Chondrocyte (in vitro differentiated cells): ENCODE measurements around the gene WDR18. TPM values are rescaled to one million over a fixed set of nuclear protein-coding genes. Genes with fewer than 3 reads are reported as not detected.

Source experiments
- DNase-seq: peaks from one replicate; pipeline ENCODE4 v3.0.0; 2021; ENCODE audit warnings: mixed read lengths, low spot score
- H3K27ac Mint-ChIP-seq: one replicate; pipeline ENCODE4 v1.8.0; 2021; ENCODE audit warnings: mild to moderate bottlenecking, moderate library complexity, mixed read lengths; ENCODE audit not compliant: unreplicated experiment
- H3K27me3 Mint-ChIP-seq: 2 replicates; pipeline ENCODE4 v1.8.0; 2021; ENCODE audit warnings: low read depth, mixed read lengths
- H3K36me3 Mint-ChIP-seq: 2 replicates; pipeline ENCODE4 v1.8.0; 2021; ENCODE audit warnings: low read depth, mixed read lengths
- H3K4me1 Mint-ChIP-seq: 2 replicates; pipeline ENCODE4 v1.8.0; 2021; ENCODE audit warnings: low read depth, mild to moderate bottlenecking, mixed read lengths
- H3K4me3 Mint-ChIP-seq: one replicate; pipeline ENCODE4 v1.8.0; 2021; ENCODE audit warnings: mild to moderate bottlenecking, moderate library complexity, mixed read lengths; ENCODE audit not compliant: unreplicated experiment
- H3K9me3 Mint-ChIP-seq: 2 replicates; pipeline ENCODE4 v1.8.0; 2021; ENCODE audit warnings: low read depth, mixed read lengths
- total RNA-seq: library from RNA; stranded (reverse); gene quantifications from 3 replicates; pipeline ENCODE4 v1.2.1, GENCODE V29; 2021
- TF ChIP-seq, protein P1 (sequence below): fragments of 200-600 bp; sonication (generic); IDR thresholded peaks from 2 replicates; pipeline ENCODE4 v1.5.0; 2021; ENCODE audit warnings: antibody characterized with exemption, mild to moderate bottlenecking, moderate library complexity

Gene WDR18
- total RNA-seq, 1 donor from 2014 or later: 48.5 TPM

- Mint-ChIP-seq H3K27me3 (no peaks in the 10 kb centered on the region), H3K4me3 (no peak overlapping the region), H3K4me1 (peaks cover 10% of the 10 kb centered on the region), H3K27ac (no peak overlapping the region), H3K9me3 (no peaks in the 10 kb centered on the region), H3K36me3 (no peaks in the 10 kb centered on the region)
- TF ChIP-seq, protein P1, sequence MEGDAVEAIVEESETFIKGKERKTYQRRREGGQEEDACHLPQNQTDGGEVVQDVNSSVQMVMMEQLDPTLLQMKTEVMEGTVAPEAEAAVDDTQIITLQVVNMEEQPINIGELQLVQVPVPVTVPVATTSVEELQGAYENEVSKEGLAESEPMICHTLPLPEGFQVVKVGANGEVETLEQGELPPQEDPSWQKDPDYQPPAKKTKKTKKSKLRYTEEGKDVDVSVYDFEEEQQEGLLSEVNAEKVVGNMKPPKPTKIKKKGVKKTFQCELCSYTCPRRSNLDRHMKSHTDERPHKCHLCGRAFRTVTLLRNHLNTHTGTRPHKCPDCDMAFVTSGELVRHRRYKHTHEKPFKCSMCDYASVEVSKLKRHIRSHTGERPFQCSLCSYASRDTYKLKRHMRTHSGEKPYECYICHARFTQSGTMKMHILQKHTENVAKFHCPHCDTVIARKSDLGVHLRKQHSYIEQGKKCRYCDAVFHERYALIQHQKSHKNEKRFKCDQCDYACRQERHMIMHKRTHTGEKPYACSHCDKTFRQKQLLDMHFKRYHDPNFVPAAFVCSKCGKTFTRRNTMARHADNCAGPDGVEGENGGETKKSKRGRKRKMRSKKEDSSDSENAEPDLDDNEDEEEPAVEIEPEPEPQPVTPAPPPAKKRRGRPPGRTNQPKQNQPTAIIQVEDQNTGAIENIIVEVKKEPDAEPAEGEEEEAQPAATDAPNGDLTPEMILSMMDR: no peak
- DNase-seq: no peak
Observed at GRCh38 chr19:947090-947706, 36.9 kb upstream of the WDR18 start.

GRCh38 chr19:947707-948539 lies 36.2 kb upstream of the WDR18 start:
- TF ChIP-seq, protein P1: no peak
- Mint-ChIP-seq H3K4me3 (no peak overlapping the region), H3K27ac (no peak overlapping the region), H3K36me3 (no peaks in the 10 kb centered on the region), H3K4me1 (peaks cover 10% of the 10 kb centered on the region), H3K9me3 (no peaks in the 10 kb centered on the region), H3K27me3 (no peaks in the 10 kb centered on the region)
- no peak for DNase-seq

DNA sequence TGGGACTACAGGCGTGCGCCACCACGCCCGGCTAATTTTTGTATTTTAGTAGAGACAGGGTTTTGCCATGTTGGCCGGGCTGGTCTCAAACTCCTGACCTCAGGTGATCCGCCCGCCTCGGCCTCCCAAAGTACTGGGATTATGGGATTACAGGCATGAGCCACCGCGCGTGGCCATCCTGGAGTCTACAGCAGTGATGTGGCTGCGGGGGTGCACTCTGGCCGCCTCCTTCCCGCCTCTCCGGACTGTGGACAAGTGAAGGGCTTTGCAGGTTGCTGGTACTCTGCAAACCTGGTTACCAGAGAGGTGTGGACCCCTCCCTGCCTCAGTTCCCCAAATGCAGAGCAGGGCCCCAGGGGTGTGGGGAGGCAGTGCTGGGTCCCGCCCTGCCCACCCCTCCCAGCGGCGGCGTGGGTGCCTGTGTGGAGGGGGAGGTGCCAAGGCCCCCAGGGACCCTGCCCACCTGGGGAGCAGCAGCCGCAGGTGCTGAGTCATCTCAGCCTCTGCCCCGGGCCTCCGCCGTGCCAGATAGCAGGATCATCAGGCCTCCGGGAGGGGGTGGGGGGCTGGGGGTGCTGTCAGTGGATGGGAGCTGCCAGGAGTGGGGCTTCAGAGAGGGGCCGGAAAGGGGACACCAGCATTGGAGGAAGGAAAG lies 35.2 kb upstream of the WDR18 start:
- no peak overlapping the region for H3K27ac Mint-ChIP-seq
- peaks cover 10% of the 10 kb centered on the region for H3K4me1 Mint-ChIP-seq
- no peaks in the 10 kb centered on the region for H3K27me3 Mint-ChIP-seq
- no peaks in the 10 kb centered on the region for H3K36me3 Mint-ChIP-seq
- H3K9me3 Mint-ChIP-seq: no peaks in the 10 kb centered on the region
- no peak overlapping the region for H3K4me3 Mint-ChIP-seq
- no peak for DNase-seq
- TF ChIP-seq, protein P1: no peak

GRCh38 chr19:950352-951066 lies 33.6 kb upstream of the WDR18 start:
- no peaks in the 10 kb centered on the region for H3K27me3 Mint-ChIP-seq

More at GRCh38 chr19:950352-951066, 33.6 kb upstream of the WDR18 start:
- Mint-ChIP-seq H3K4me3 (no peak overlapping the region), H3K4me1 (peaks cover 10% of the 10 kb centered on the region), H3K36me3 (no peaks in the 10 kb centered on the region), H3K9me3 (no peaks in the 10 kb centered on the region), H3K27ac (no peak overlapping the region)
- TF ChIP-seq, protein P1: no peak
- no peak for DNase-seq
